ENCODE results near the gene HYLS1. TPM values are rescaled to one million over a fixed set of nuclear protein-coding genes. Genes with fewer than 3 reads are reported as not detected.

Gene HYLS1
- total and polyA plus RNA-seq, 9 of the 15 experiments (the other 6 are each of a cell fraction or from before 2014, with no cell fraction given), result 2.7 to 8.2 (median 4.8) TPM

DNA sequence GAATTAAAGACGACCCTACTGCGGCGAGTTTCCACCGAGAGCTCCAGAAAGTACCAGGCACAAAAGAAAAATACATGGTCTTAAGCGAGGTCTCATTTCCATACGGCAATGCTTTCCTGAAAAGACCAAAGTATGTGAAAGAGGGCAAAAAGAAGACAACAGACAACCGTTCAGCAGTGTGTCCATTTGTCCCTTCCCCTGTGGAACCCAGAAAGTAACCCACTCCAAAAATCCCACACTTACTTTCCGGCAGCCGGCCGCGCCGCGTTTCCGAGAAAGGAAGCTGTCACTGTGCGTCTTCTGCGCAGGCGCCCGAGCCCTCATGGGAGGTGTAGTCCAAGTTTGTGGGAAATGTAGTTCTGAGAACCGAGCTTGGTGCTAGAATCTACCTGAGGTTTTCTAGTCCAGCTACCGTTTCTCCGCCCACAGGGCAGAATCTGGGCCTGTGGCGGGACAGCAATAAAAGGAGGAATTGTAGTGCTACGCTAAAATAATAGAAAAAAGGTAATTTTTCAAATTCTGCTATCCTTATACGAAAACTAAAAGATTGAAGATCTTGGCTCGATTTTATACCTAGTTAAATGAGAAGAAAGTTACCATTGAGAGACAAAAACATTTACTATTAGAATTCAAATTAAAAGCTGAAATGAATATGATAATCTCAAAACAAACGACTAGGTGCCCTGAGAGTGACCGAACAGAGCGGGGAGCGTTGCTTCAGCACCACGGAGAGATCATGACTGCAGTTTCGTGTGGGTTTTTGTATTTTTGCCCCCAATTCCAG is 15.7 kb downstream of the HYLS1 start, which contains the start of gene PUS3 (continued):
- TF ChIP-seq POLR2B (IDR thresholded peaks at IDR 0.05; ENCODE audit: low read depth, partially characterized antibody), result peak; percentile 82
- no peak for TF ChIP-seq ZEB2 (IDR thresholded peaks at IDR 0.05)
- no peak for TF ChIP-seq ESRRB (CRISPR knock-in tag; IDR thresholded peaks at IDR 0.05; ENCODE audit: borderline replicate concordance)
- TF ChIP-seq SIN3B (IDR thresholded peaks at IDR 0.05; ENCODE audit: low read depth), result no peak
- no peak for TF ChIP-seq NR4A1 (CRISPR knock-in tag; IDR thresholded peaks at IDR 0.05)
- TF ChIP-seq NR4A1 (tag; IDR thresholded peaks at IDR 0.05), result no peak
- TF ChIP-seq, protein P1, sequence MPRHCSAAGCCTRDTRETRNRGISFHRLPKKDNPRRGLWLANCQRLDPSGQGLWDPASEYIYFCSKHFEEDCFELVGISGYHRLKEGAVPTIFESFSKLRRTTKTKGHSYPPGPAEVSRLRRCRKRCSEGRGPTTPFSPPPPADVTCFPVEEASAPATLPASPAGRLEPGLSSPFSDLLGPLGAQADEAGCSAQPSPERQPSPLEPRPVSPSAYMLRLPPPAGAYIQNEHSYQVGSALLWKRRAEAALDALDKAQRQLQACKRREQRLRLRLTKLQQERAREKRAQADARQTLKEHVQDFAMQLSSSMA (CRISPR knock-in tag; IDR thresholded peaks at IDR 0.05), result no peak
- no peak for TF ChIP-seq NCOA6 (IDR thresholded peaks at IDR 0.05)
- peak in 1 of 2 experiments; percentile 61; a peak in 2 of 3 replicates for TF ChIP-seq CBX3 (IDR thresholded peaks at IDR 0.05; ENCODE audit: borderline replicate concordance in 1 of 2, low read length in 2 of 2)
- TF ChIP-seq RUNX1 (IDR thresholded peaks at IDR 0.05; ENCODE audit: low read depth), result 0 out of 2 replicates have a peak, but pooled peaks have one; percentile 19
- peak; percentile 93 for TF ChIP-seq POLR2A (conservative IDR thresholded peaks at IDR 0.05)
- no peak for TF ChIP-seq HDAC8 (tag; IDR thresholded peaks at IDR 0.05)
- TF ChIP-seq, protein P2, sequence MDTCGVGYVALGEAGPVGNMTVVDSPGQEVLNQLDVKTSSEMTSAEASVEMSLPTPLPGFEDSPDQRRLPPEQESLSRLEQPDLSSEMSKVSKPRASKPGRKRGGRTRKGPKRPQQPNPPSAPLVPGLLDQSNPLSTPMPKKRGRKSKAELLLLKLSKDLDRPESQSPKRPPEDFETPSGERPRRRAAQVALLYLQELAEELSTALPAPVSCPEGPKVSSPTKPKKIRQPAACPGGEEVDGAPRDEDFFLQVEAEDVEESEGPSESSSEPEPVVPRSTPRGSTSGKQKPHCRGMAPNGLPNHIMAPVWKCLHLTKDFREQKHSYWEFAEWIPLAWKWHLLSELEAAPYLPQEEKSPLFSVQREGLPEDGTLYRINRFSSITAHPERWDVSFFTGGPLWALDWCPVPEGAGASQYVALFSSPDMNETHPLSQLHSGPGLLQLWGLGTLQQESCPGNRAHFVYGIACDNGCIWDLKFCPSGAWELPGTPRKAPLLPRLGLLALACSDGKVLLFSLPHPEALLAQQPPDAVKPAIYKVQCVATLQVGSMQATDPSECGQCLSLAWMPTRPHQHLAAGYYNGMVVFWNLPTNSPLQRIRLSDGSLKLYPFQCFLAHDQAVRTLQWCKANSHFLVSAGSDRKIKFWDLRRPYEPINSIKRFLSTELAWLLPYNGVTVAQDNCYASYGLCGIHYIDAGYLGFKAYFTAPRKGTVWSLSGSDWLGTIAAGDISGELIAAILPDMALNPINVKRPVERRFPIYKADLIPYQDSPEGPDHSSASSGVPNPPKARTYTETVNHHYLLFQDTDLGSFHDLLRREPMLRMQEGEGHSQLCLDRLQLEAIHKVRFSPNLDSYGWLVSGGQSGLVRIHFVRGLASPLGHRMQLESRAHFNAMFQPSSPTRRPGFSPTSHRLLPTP (IDR thresholded peaks at IDR 0.05; ENCODE audit: borderline replicate concordance, extremely low read depth, insufficient read length), result no peak
- peak; percentile 61 for TF ChIP-seq TAF9B (IDR thresholded peaks at IDR 0.05; ENCODE audit: partially characterized antibody)
- peak; percentile 63 for TF ChIP-seq ETV1 (tag; conservative IDR thresholded peaks at IDR 0.05; ENCODE audit: low read depth)
- TF ChIP-seq, protein P3, sequence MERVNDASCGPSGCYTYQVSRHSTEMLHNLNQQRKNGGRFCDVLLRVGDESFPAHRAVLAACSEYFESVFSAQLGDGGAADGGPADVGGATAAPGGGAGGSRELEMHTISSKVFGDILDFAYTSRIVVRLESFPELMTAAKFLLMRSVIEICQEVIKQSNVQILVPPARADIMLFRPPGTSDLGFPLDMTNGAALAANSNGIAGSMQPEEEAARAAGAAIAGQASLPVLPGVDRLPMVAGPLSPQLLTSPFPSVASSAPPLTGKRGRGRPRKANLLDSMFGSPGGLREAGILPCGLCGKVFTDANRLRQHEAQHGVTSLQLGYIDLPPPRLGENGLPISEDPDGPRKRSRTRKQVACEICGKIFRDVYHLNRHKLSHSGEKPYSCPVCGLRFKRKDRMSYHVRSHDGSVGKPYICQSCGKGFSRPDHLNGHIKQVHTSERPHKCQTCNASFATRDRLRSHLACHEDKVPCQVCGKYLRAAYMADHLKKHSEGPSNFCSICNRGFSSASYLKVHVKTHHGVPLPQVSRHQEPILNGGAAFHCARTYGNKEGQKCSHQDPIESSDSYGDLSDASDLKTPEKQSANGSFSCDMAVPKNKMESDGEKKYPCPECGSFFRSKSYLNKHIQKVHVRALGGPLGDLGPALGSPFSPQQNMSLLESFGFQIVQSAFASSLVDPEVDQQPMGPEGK (CRISPR knock-in tag; IDR thresholded peaks at IDR 0.05; ENCODE audit: borderline replicate concordance), result no peak
- TF ChIP-seq ZC3H4 (CRISPR knock-in tag; IDR thresholded peaks at IDR 0.05; ENCODE audit: borderline replicate concordance), result no peak
- TF ChIP-seq SIRT6 (IDR thresholded peaks at IDR 0.05; ENCODE audit: low read depth, low read length), result no peak
- TF ChIP-seq PTTG1 (tag; IDR thresholded peaks at IDR 0.05; ENCODE audit: low read depth), result 0 out of 2 replicates have a peak, but pooled peaks have one; percentile 25
- TF ChIP-seq ZFPM2 (CRISPR knock-in tag; IDR thresholded peaks at IDR 0.05), result no peak
- TF ChIP-seq ZNF146 (CRISPR knock-in tag; IDR thresholded peaks at IDR 0.05; ENCODE audit: unreplicated experiment), result no peak

All from K562 (cell line).